Parathyroid adenoma (tissue), 2 donors: ENCODE results near the gene ARHGAP27.
A peak's percentile ranks its signal among the peaks of the same experiment; 100 is the strongest.

Experiments used
- H2AFZ ChIP-seq: fragments of 300-600 bp; sonication (generic); one replicate; pipeline ENCODE4 v1.7.0; 2017; ENCODE audit warnings: antibody characterized with exemption, mild to moderate bottlenecking
- H3K27ac ChIP-seq: fragments of 300-600 bp; sonication (generic); one replicate; pipeline ENCODE4 v1.7.0; 2017
- H3K27me3 ChIP-seq: fragments of 300-600 bp; sonication (generic); one replicate; pipeline ENCODE4 v1.7.0; 2017; ENCODE audit warnings: low read length; ENCODE audit not compliant: control insufficient read depth, insufficient read depth
- H3K36me3 ChIP-seq: fragments of 300-600 bp; sonication (generic); one replicate; pipeline ENCODE4 v1.7.0; 2017; ENCODE audit warnings: low read length; ENCODE audit not compliant: control insufficient read depth, insufficient read depth
- H3K4me1 ChIP-seq: fragments of 300-600 bp; sonication (generic); one replicate; pipeline ENCODE4 v1.7.0; 2017; ENCODE audit warnings: control low read depth
- H3K4me2 ChIP-seq: fragments of 300-600 bp; sonication (generic); one replicate; pipeline ENCODE4 v1.7.0; 2017; ENCODE audit warnings: low read length
- H3K4me3 ChIP-seq: fragments of 300-600 bp; sonication (generic); one replicate; pipeline ENCODE4 v1.7.0; 2017; ENCODE audit warnings: low read depth, low read length
- H3K79me2 ChIP-seq: fragments of 300-600 bp; sonication (generic); one replicate; pipeline ENCODE4 v1.7.0; 2017; ENCODE audit warnings: control low read depth
- H3K9ac ChIP-seq: fragments of 300-600 bp; sonication (generic); one replicate; pipeline ENCODE4 v1.7.0; 2017; ENCODE audit warnings: mild to moderate bottlenecking
- H3K9me3 ChIP-seq: fragments of 300-600 bp; sonication (generic); one replicate; pipeline ENCODE4 v1.7.0; 2017; ENCODE audit warnings: low read length; ENCODE audit not compliant: control insufficient read depth
- TF ChIP-seq, protein P1 (sequence below): fragments of 300-600 bp; sonication (generic); IDR thresholded peaks from one replicate; pipeline ENCODE4 v1.7.0; 2017; ENCODE audit warnings: antibody characterized with exemption, mild to moderate bottlenecking
- donor health status: primary hyperparathyroidism.

Gene ARHGAP27

GRCh38 chr17:45398800-45399199, 33.9 kb downstream of the ARHGAP27 start:
- no peaks in the 10 kb centered on the region for H3K9me3 ChIP-seq
- H3K27me3 ChIP-seq: no peaks in the 10 kb centered on the region
- no peak overlapping the region for H2AFZ ChIP-seq
- no peak overlapping the region for H3K9ac ChIP-seq
- H3K27ac ChIP-seq: no peak overlapping the region
- H3K36me3 ChIP-seq: no peaks in the 10 kb centered on the region
- no peaks in the 10 kb centered on the region for H3K79me2 ChIP-seq
- H3K4me2 ChIP-seq: no peak overlapping the region
- H3K4me1 ChIP-seq: no peaks in the 10 kb centered on the region
- TF ChIP-seq, protein P1, sequence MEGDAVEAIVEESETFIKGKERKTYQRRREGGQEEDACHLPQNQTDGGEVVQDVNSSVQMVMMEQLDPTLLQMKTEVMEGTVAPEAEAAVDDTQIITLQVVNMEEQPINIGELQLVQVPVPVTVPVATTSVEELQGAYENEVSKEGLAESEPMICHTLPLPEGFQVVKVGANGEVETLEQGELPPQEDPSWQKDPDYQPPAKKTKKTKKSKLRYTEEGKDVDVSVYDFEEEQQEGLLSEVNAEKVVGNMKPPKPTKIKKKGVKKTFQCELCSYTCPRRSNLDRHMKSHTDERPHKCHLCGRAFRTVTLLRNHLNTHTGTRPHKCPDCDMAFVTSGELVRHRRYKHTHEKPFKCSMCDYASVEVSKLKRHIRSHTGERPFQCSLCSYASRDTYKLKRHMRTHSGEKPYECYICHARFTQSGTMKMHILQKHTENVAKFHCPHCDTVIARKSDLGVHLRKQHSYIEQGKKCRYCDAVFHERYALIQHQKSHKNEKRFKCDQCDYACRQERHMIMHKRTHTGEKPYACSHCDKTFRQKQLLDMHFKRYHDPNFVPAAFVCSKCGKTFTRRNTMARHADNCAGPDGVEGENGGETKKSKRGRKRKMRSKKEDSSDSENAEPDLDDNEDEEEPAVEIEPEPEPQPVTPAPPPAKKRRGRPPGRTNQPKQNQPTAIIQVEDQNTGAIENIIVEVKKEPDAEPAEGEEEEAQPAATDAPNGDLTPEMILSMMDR: no peak
- H3K4me3 ChIP-seq: no peak overlapping the region

DNA sequence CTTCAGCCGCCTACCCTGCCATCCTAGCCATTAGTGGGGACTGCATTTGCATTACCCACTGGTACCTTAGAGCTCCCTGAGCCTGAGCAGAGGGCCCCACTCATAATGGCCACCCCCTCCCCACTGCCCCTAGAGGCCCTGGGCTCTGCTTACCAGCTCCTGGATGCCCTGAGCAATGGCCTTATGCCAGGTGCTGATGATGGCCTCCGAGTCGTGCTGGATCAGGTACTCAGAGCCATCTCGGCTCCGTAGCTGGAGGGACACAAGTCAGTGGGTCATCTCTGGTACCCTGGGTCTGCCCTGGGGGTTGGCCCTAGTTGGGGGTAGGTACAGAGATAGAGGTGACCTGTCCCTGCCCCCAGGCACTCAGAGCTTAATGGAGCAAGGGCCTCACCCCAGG, 34.9 kb downstream of the ARHGAP27 start:
- no peak overlapping the region for H3K27ac ChIP-seq
- no peak overlapping the region for H2AFZ ChIP-seq
- TF ChIP-seq, protein P1: no peak
- no peaks in the 10 kb centered on the region for H3K36me3 ChIP-seq
- no peaks in the 10 kb centered on the region for H3K79me2 ChIP-seq
- H3K4me3 ChIP-seq: no peak overlapping the region
- H3K4me1 ChIP-seq: no peaks in the 10 kb centered on the region
- no peak overlapping the region for H3K9ac ChIP-seq
- H3K27me3 ChIP-seq: no peaks in the 10 kb centered on the region
- no peak overlapping the region for H3K4me2 ChIP-seq
- H3K9me3 ChIP-seq: no peaks in the 10 kb centered on the region

- Histone ChIP-seq H3K4me1 (no peaks in the 10 kb centered on the region), H3K36me3 (no peaks in the 10 kb centered on the region)
- TF ChIP-seq, protein P1: no peak
Measured at GRCh38 chr17:45396496-45397205, 36.0 kb downstream of the ARHGAP27 start.

GRCh38 chr17:45395569-45396415, 36.9 kb downstream of the ARHGAP27 start:
- no peaks in the 10 kb centered on the region for H3K36me3 ChIP-seq
- H3K9me3 ChIP-seq: no peaks in the 10 kb centered on the region
- H3K4me1 ChIP-seq: no peaks in the 10 kb centered on the region
- H3K79me2 ChIP-seq: no peaks in the 10 kb centered on the region
- no peak overlapping the region for H3K27ac ChIP-seq
- peak overlapping the region; percentile 59 for H2AFZ ChIP-seq
- H3K4me2 ChIP-seq: no peak overlapping the region
- H3K27me3 ChIP-seq: no peaks in the 10 kb centered on the region
- no peak overlapping the region for H3K4me3 ChIP-seq
- H3K9ac ChIP-seq: no peak overlapping the region
- TF ChIP-seq, protein P1: no peak

More at GRCh38 chr17:45396496-45397205, 36.0 kb downstream of the ARHGAP27 start:
- no peak overlapping the region for H2AFZ ChIP-seq
- H3K79me2 ChIP-seq: no peaks in the 10 kb centered on the region
- no peak overlapping the region for H3K4me3 ChIP-seq
- H3K9me3 ChIP-seq: no peaks in the 10 kb centered on the region
- H3K4me2 ChIP-seq: no peak overlapping the region
- no peak overlapping the region for H3K9ac ChIP-seq
- no peaks in the 10 kb centered on the region for H3K27me3 ChIP-seq
- no peak overlapping the region for H3K27ac ChIP-seq
